ENCODE measurements around the gene KCNAB2. TPM values are rescaled to one million over a fixed set of nuclear protein-coding genes. Genes with fewer than 3 reads are reported as not detected.

Gene KCNAB2
- total and polyA plus RNA-seq, 2 experiments from 2014 or later, result 3.1 to 3.5 TPM

- no peaks in the 10 kb centered on the region for H3K79me2 ChIP-seq
- DNase-seq (ENCODE audit: low spot score), result no peak
- no peak overlapping the region for H3K27ac ChIP-seq
- TF ChIP-seq CTCF (IDR thresholded peaks at IDR 0.05; ENCODE audit: poor library complexity) (no peak), EZH2 (IDR thresholded peaks at IDR 0.05; ENCODE audit: borderline replicate concordance) (no peak), EZH2phosphoT487 (IDR thresholded peaks at IDR 0.05; ENCODE audit: low read depth, severe bottlenecking, unreplicated experiment) (no peak)
- H3K36me3 ChIP-seq (replicated peaks; ENCODE audit: insufficient read depth, low read depth), result no peaks in the 10 kb centered on the region
- no peak overlapping the region for H2AFZ ChIP-seq
- H4K20me1 ChIP-seq (ENCODE audit: insufficient read depth, poor library complexity, severe bottlenecking), result no peaks in the 10 kb centered on the region
- no peaks in the 10 kb centered on the region for H3K9me3 ChIP-seq (ENCODE audit: low read depth)
- H3K27me3 ChIP-seq, result no peaks in the 10 kb centered on the region
- H3K9me2 ChIP-seq (replicated peaks; ENCODE audit: insufficient read depth), result no peaks in the 10 kb centered on the region
- no peak overlapping the region for H3K4me2 ChIP-seq
- 95% methylated on average over 21 of the region's 21 CpGs for WGBS (ENCODE audit: low lambda C conversion rate, missing lambda C conversion rate)
- H3K4me1 ChIP-seq (ENCODE audit: insufficient read depth), result no peaks in the 10 kb centered on the region
- no peak overlapping the region for H3K4me3 ChIP-seq
Observed at GRCh38 chr1:6094801-6095505, 49.3 kb downstream of the KCNAB2 start.

- H2AFZ ChIP-seq, result no peak overlapping the region
- no peak for TF ChIP-seq CTCF (IDR thresholded peaks at IDR 0.05; ENCODE audit: poor library complexity)
- TF ChIP-seq EZH2phosphoT487 (IDR thresholded peaks at IDR 0.05; ENCODE audit: low read depth, severe bottlenecking, unreplicated experiment), result no peak
- no peak for TF ChIP-seq EZH2 (IDR thresholded peaks at IDR 0.05; ENCODE audit: borderline replicate concordance)
- no peak overlapping the region for H3K4me2 ChIP-seq
- H3K4me3 ChIP-seq, result no peak overlapping the region
- H3K27me3 ChIP-seq, result no peaks in the 10 kb centered on the region
- H3K79me2 ChIP-seq, result no peaks in the 10 kb centered on the region
- no peaks in the 10 kb centered on the region for H3K4me1 ChIP-seq (ENCODE audit: insufficient read depth)
- no peak overlapping the region for H3K27ac ChIP-seq
- H3K9me3 ChIP-seq (ENCODE audit: low read depth), result no peaks in the 10 kb centered on the region
- no peaks in the 10 kb centered on the region for H3K36me3 ChIP-seq (replicated peaks; ENCODE audit: insufficient read depth, low read depth)
- no peak for DNase-seq (ENCODE audit: low spot score)
- H4K20me1 ChIP-seq (ENCODE audit: insufficient read depth, poor library complexity, severe bottlenecking), result no peaks in the 10 kb centered on the region
- WGBS (ENCODE audit: low lambda C conversion rate, missing lambda C conversion rate), result 91% methylated on average over 11 of the region's 13 CpGs
- H3K9me2 ChIP-seq (replicated peaks; ENCODE audit: insufficient read depth), result no peaks in the 10 kb centered on the region
Observed at GRCh38 chr1:6095511-6096242, 50.0 kb downstream of the KCNAB2 start.

- 94% methylated on average over 22 of the region's 23 CpGs for WGBS (ENCODE audit: low lambda C conversion rate, missing lambda C conversion rate)
- Histone ChIP-seq H3K4me1 (ENCODE audit: insufficient read depth) (no peaks in the 10 kb centered on the region), H3K4me3 (no peak overlapping the region), H3K9me3 (ENCODE audit: low read depth) (no peaks in the 10 kb centered on the region), H3K79me2 (no peaks in the 10 kb centered on the region), H4K20me1 (ENCODE audit: insufficient read depth, poor library complexity, severe bottlenecking) (no peaks in the 10 kb centered on the region), H3K27ac (no peak overlapping the region), H3K4me2 (no peak overlapping the region), H3K36me3 (replicated peaks; ENCODE audit: insufficient read depth, low read depth) (no peaks in the 10 kb centered on the region), H3K9me2 (replicated peaks; ENCODE audit: insufficient read depth) (no peaks in the 10 kb centered on the region), H3K27me3 (no peaks in the 10 kb centered on the region), H2AFZ (no peak overlapping the region)
- TF ChIP-seq CTCF (IDR thresholded peaks at IDR 0.05; ENCODE audit: poor library complexity) (no peak), EZH2 (IDR thresholded peaks at IDR 0.05; ENCODE audit: borderline replicate concordance) (no peak), EZH2phosphoT487 (IDR thresholded peaks at IDR 0.05; ENCODE audit: low read depth, severe bottlenecking, unreplicated experiment) (no peak)
- no peak for DNase-seq (ENCODE audit: low spot score)
Observed at GRCh38 chr1:6096243-6097116, 50.8 kb downstream of the KCNAB2 start.

Measured in hepatocyte (in vitro differentiated cells).